Osteocyte (in vitro differentiated cells): ENCODE data around the gene SIM2. TPM values are rescaled to one million over a fixed set of nuclear protein-coding genes. Genes with fewer than 3 reads are reported as not detected.

ENCODE experiments used
- DNase-seq: peaks from one replicate; pipeline ENCODE4 v3.0.0; 2021; ENCODE audit warnings: mixed read lengths; ENCODE audit not compliant: unreplicated experiment; ENCODE audit errors: extremely low spot score
- H3K27ac Mint-ChIP-seq: one replicate; pipeline ENCODE4 v1.8.0; 2021; ENCODE audit warnings: mild to moderate bottlenecking, mixed read lengths; ENCODE audit not compliant: unreplicated experiment
- H3K27me3 Mint-ChIP-seq: one replicate; pipeline ENCODE4 v1.8.0; 2021; ENCODE audit warnings: mixed read lengths; ENCODE audit not compliant: unreplicated experiment
- H3K36me3 Mint-ChIP-seq: one replicate; pipeline ENCODE4 v1.8.0; 2021; ENCODE audit warnings: mixed read lengths; ENCODE audit not compliant: unreplicated experiment
- H3K4me1 Mint-ChIP-seq: one replicate; pipeline ENCODE4 v1.8.0; 2021; ENCODE audit warnings: mixed read lengths; ENCODE audit not compliant: unreplicated experiment
- H3K4me3 Mint-ChIP-seq: one replicate; pipeline ENCODE4 v1.8.0; 2021; ENCODE audit warnings: mild to moderate bottlenecking, moderate library complexity, mixed read lengths; ENCODE audit not compliant: unreplicated experiment
- H3K9me3 Mint-ChIP-seq: one replicate; pipeline ENCODE4 v1.8.0; 2021; ENCODE audit warnings: mixed read lengths; ENCODE audit not compliant: unreplicated experiment
- total RNA-seq: library from RNA; stranded (reverse); gene quantifications from 2 replicates; pipeline ENCODE4 v1.2.1, GENCODE V29; 2021
- TF ChIP-seq, protein P1 (sequence below): fragments of 200-600 bp; sonication (generic); IDR thresholded peaks from 2 replicates; pipeline ENCODE4 v1.5.0; 2021; ENCODE audit warnings: antibody characterized with exemption, mild to moderate bottlenecking, moderate library complexity

The SIM2 gene
- total RNA-seq, 1 donor from 2014 or later: 1.5 TPM

DNA sequence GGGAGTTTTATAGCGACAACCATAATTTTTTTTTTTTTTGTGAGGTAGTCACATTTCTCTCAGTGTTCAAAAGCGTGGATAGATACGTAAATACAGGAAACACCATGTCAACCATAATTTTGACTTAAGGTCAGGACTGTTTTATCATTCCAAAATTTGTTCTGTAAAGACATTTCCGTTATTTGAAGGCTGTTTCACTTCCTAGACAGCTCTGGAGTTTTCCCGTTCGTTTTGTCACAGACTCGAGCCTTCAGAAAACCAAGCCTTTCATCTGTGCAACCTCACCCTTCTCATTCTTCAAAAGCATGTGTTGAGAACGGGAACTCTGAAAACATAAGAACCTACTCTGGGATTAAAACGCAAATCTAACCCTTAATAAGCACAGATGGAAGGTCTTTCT is 17.9 kb downstream of the SIM2 start:
- Mint-ChIP-seq H3K27me3 (peaks cover 52% of the 10 kb centered on the region), H3K4me3 (no peak overlapping the region), H3K36me3 (no peaks in the 10 kb centered on the region), H3K27ac (no peak overlapping the region), H3K9me3 (no peaks in the 10 kb centered on the region), H3K4me1 (peaks cover 6% of the 10 kb centered on the region)
- no peak for DNase-seq
- TF ChIP-seq, protein P1, sequence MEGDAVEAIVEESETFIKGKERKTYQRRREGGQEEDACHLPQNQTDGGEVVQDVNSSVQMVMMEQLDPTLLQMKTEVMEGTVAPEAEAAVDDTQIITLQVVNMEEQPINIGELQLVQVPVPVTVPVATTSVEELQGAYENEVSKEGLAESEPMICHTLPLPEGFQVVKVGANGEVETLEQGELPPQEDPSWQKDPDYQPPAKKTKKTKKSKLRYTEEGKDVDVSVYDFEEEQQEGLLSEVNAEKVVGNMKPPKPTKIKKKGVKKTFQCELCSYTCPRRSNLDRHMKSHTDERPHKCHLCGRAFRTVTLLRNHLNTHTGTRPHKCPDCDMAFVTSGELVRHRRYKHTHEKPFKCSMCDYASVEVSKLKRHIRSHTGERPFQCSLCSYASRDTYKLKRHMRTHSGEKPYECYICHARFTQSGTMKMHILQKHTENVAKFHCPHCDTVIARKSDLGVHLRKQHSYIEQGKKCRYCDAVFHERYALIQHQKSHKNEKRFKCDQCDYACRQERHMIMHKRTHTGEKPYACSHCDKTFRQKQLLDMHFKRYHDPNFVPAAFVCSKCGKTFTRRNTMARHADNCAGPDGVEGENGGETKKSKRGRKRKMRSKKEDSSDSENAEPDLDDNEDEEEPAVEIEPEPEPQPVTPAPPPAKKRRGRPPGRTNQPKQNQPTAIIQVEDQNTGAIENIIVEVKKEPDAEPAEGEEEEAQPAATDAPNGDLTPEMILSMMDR: no peak

DNA sequence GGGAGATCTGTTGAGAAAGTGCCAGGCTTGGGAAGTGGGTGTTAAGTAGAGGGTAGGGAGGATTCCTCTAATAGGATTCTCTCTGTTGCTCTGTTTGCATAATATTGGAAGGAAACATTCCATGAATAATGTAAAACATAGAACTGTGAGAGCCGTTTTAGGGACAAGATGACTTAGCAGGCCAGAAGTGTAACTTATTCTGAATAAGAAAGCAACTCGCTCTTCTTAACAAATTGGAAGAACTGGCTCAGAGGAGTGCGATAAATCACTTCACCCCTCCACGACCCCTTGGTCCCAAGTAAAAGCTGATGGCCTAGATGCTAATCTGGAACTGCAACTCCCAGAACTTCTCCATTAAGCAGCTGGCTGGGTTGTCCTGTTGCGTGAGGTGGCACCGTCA is 19.1 kb downstream of the SIM2 start:
- no peaks in the 10 kb centered on the region for H3K9me3 Mint-ChIP-seq
- no peak overlapping the region for H3K27ac Mint-ChIP-seq
- no peaks in the 10 kb centered on the region for H3K36me3 Mint-ChIP-seq
- no peak for DNase-seq
- H3K4me3 Mint-ChIP-seq: no peak overlapping the region
- peaks cover 6% of the 10 kb centered on the region for H3K4me1 Mint-ChIP-seq
- H3K27me3 Mint-ChIP-seq: peaks cover 40% of the 10 kb centered on the region
- TF ChIP-seq, protein P1: no peak

- peaks cover 30% of the 10 kb centered on the region for H3K27me3 Mint-ChIP-seq
- H3K4me1 Mint-ChIP-seq: peaks cover 6% of the 10 kb centered on the region
- no peaks in the 10 kb centered on the region for H3K9me3 Mint-ChIP-seq
- TF ChIP-seq, protein P1: no peak
- H3K4me3 Mint-ChIP-seq: no peak overlapping the region
- no peaks in the 10 kb centered on the region for H3K36me3 Mint-ChIP-seq
- H3K27ac Mint-ChIP-seq: no peak overlapping the region
- no peak for DNase-seq
Observed at GRCh38 chr21:36718951-36719501, 20.1 kb downstream of the SIM2 start.

DNA sequence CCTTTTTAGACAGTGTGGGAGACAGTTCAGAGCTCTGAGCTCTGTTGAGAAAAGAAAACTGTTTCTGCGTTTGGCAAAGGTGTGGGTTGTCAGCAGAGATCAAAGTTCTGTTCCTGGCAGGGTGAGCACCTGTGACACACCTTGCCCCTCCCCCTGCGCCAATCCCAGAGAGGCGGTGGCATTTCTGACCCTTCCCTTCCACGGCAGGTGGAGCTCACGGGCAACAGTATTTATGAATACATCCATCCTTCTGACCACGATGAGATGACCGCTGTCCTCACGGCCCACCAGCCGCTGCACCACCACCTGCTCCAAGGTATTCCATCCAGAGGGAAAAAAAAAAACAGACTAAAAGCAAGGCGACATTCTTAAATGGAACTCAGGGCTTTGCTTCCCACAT is 20.7 kb downstream of the SIM2 start:
- Mint-ChIP-seq H3K9me3 (no peaks in the 10 kb centered on the region), H3K27ac (no peak overlapping the region), H3K4me1 (peaks cover 6% of the 10 kb centered on the region), H3K4me3 (no peak overlapping the region), H3K36me3 (no peaks in the 10 kb centered on the region), H3K27me3 (peaks cover 24% of the 10 kb centered on the region)
- no peak for DNase-seq
- TF ChIP-seq, protein P1: no peak

- DNase-seq: no peak
- H3K4me3 Mint-ChIP-seq: no peak overlapping the region
- no peak overlapping the region for H3K27ac Mint-ChIP-seq
- no peaks in the 10 kb centered on the region for H3K9me3 Mint-ChIP-seq
- no peaks in the 10 kb centered on the region for H3K36me3 Mint-ChIP-seq
- peaks cover 6% of the 10 kb centered on the region for H3K4me1 Mint-ChIP-seq
- TF ChIP-seq, protein P1: no peak
- peaks cover 3% of the 10 kb centered on the region for H3K27me3 Mint-ChIP-seq
Observed at GRCh38 chr21:36721817-36722216, 22.9 kb downstream of the SIM2 start.
